ENCODE data around the gene OR6Q1. TPM values are rescaled to one million over a fixed set of nuclear protein-coding genes. Genes with fewer than 3 reads are reported as not detected.

Gene OR6Q1, protein sequence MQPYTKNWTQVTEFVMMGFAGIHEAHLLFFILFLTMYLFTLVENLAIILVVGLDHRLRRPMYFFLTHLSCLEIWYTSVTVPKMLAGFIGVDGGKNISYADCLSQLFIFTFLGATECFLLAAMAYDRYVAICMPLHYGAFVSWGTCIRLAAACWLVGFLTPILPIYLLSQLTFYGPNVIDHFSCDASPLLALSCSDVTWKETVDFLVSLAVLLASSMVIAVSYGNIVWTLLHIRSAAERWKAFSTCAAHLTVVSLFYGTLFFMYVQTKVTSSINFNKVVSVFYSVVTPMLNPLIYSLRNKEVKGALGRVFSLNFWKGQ
- polyA plus RNA-seq = not detected in 2 replicates
- not detected in 2 replicates for polyA minus RNA-seq

DNA sequence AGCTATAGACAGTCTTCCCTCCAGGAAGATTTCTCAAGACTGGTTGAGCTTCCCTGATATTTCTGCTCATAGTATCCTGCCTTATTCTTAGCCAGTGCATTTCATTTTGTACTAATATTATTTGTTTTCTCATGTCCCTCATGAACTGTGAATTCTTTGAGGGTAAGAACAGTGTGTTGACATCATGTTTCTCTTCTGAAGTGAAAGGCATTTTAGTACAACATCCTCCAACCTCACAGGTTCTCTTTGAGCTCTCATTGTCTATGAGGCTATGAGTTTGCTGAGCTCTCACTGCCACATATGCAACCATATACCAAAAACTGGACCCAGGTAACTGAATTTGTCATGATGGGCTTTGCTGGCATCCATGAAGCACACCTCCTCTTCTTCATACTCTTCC is at the start of gene OR6Q1:
OR6Q1 (plus strand) TSS at position 301 of the 400 bp plus-strand sequence; CDS start at position 301, 0 bp downstream.
- H3K9me2 ChIP-seq (ENCODE audit: insufficient read depth, low read length) = no peaks in the 10 kb centered on the region
- TF ChIP-seq RAD21 (conservative IDR thresholded peaks at IDR 0.05) = no peak
- TF ChIP-seq MXI1 (conservative IDR thresholded peaks at IDR 0.05; ENCODE audit: poor library complexity, severe bottlenecking) = no peak
- TF ChIP-seq, protein P1, sequence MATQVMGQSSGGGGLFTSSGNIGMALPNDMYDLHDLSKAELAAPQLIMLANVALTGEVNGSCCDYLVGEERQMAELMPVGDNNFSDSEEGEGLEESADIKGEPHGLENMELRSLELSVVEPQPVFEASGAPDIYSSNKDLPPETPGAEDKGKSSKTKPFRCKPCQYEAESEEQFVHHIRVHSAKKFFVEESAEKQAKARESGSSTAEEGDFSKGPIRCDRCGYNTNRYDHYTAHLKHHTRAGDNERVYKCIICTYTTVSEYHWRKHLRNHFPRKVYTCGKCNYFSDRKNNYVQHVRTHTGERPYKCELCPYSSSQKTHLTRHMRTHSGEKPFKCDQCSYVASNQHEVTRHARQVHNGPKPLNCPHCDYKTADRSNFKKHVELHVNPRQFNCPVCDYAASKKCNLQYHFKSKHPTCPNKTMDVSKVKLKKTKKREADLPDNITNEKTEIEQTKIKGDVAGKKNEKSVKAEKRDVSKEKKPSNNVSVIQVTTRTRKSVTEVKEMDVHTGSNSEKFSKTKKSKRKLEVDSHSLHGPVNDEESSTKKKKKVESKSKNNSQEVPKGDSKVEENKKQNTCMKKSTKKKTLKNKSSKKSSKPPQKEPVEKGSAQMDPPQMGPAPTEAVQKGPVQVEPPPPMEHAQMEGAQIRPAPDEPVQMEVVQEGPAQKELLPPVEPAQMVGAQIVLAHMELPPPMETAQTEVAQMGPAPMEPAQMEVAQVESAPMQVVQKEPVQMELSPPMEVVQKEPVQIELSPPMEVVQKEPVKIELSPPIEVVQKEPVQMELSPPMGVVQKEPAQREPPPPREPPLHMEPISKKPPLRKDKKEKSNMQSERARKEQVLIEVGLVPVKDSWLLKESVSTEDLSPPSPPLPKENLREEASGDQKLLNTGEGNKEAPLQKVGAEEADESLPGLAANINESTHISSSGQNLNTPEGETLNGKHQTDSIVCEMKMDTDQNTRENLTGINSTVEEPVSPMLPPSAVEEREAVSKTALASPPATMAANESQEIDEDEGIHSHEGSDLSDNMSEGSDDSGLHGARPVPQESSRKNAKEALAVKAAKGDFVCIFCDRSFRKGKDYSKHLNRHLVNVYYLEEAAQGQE (IDR thresholded peaks at IDR 0.05; ENCODE audit: borderline replicate concordance) = no peak
- TF ChIP-seq, protein P2, sequence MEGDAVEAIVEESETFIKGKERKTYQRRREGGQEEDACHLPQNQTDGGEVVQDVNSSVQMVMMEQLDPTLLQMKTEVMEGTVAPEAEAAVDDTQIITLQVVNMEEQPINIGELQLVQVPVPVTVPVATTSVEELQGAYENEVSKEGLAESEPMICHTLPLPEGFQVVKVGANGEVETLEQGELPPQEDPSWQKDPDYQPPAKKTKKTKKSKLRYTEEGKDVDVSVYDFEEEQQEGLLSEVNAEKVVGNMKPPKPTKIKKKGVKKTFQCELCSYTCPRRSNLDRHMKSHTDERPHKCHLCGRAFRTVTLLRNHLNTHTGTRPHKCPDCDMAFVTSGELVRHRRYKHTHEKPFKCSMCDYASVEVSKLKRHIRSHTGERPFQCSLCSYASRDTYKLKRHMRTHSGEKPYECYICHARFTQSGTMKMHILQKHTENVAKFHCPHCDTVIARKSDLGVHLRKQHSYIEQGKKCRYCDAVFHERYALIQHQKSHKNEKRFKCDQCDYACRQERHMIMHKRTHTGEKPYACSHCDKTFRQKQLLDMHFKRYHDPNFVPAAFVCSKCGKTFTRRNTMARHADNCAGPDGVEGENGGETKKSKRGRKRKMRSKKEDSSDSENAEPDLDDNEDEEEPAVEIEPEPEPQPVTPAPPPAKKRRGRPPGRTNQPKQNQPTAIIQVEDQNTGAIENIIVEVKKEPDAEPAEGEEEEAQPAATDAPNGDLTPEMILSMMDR (IDR thresholded peaks at IDR 0.05; ENCODE audit: poor library complexity, severe bottlenecking) = no peak
- no peak for TF ChIP-seq EZH2 (IDR thresholded peaks at IDR 0.05; ENCODE audit: borderline replicate concordance, insufficient read depth, low read length, poor library complexity, severe bottlenecking)
- no peak for TF ChIP-seq TAF1 (IDR thresholded peaks at IDR 0.05; ENCODE audit: low read depth)
- TF ChIP-seq POLR2AphosphoS5 (IDR thresholded peaks at IDR 0.05) = no peak
- no peak for TF ChIP-seq SMC3 (conservative IDR thresholded peaks at IDR 0.05; ENCODE audit: poor library complexity)
- no peak for TF ChIP-seq EP300 (conservative IDR thresholded peaks at IDR 0.05; ENCODE audit: poor library complexity, severe bottlenecking)
- H3K27me3 ChIP-seq (ENCODE audit: insufficient read depth, low read depth, low read length) = no peaks in the 10 kb centered on the region
- no peak within 1 kb of the TSS for H3K4me2 ChIP-seq (ENCODE audit: low read length)
- H3K9me3 ChIP-seq (ENCODE audit: low read length) = no peaks in the 10 kb centered on the region
- no peak within 1 kb of the TSS for H3K27ac ChIP-seq (ENCODE audit: low read length)
- H3F3A ChIP-seq (ENCODE audit: insufficient read depth, low read length, poor library complexity, severe bottlenecking) = no peaks in the 10 kb centered on the region
- no peak within 1 kb of the TSS for H3K9ac ChIP-seq (ENCODE audit: low read length)
- H3K36me3 ChIP-seq (ENCODE audit: insufficient read depth, low read length) = no peaks in the 10 kb centered on the region
- no peak within 1 kb of the TSS for H3K4me3 ChIP-seq (ENCODE audit: low read length)
- no peaks in the 10 kb centered on the region for H4K20me1 ChIP-seq (ENCODE audit: insufficient read depth)
- no peak within 1 kb of the TSS for H2AFZ ChIP-seq (ENCODE audit: low read depth, low read length)
- no peaks in the 10 kb centered on the region for H3K79me2 ChIP-seq (replicated peaks; ENCODE audit: insufficient read depth, low read length)

DNA sequence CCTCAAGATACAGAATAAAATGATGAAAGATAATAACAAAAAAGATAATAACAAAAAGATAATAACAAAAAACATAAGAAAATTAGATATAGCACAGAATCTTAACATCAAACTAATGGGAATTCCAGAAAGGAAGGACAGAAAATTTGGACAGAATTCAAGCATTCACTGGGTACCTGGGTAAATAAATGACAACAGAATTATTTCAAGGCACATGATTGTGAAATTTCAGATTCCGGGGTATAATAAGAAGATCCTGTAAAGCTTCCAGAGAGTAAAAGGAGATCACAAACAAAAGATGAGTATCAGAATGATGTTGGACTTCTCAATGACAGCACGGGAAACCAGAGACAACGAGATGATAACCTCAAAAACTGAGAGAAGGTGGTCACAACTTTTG is 49.2 kb upstream of the OR6Q1 start:
- Histone ChIP-seq H3K9ac (ENCODE audit: low read length) (no peak overlapping the region), H3K4me2 (ENCODE audit: low read length) (no peak overlapping the region), H3K27ac (ENCODE audit: low read length) (no peak overlapping the region), H3K27me3 (ENCODE audit: insufficient read depth, low read depth, low read length) (no peaks in the 10 kb centered on the region), H2AFZ (ENCODE audit: low read depth, low read length) (no peak overlapping the region), H4K20me1 (ENCODE audit: insufficient read depth) (no peaks in the 10 kb centered on the region), H3F3A (ENCODE audit: insufficient read depth, low read length, poor library complexity, severe bottlenecking) (no peaks in the 10 kb centered on the region), H3K36me3 (ENCODE audit: insufficient read depth, low read length) (no peaks in the 10 kb centered on the region), H3K9me3 (ENCODE audit: low read length) (no peaks in the 10 kb centered on the region), H3K79me2 (replicated peaks; ENCODE audit: insufficient read depth, low read length) (no peaks in the 10 kb centered on the region), H3K4me3 (ENCODE audit: low read length) (no peak overlapping the region), H3K9me2 (ENCODE audit: insufficient read depth, low read length) (no peaks in the 10 kb centered on the region)
- TF ChIP-seq, protein P2 (IDR thresholded peaks at IDR 0.05; ENCODE audit: poor library complexity, severe bottlenecking) = no peak
- no peak for TF ChIP-seq RAD21 (conservative IDR thresholded peaks at IDR 0.05)
- no peak for TF ChIP-seq MXI1 (conservative IDR thresholded peaks at IDR 0.05; ENCODE audit: poor library complexity, severe bottlenecking)
- TF ChIP-seq EP300 (conservative IDR thresholded peaks at IDR 0.05; ENCODE audit: poor library complexity, severe bottlenecking) = no peak
